ENCODE results near the gene PTPRM. TPM values are rescaled to one million over a fixed set of nuclear protein-coding genes. Genes with fewer than 3 reads are reported as not detected.

The PTPRM gene
- polyA plus RNA-seq, 1 donor from 2014 or later: 126 TPM

DNA sequence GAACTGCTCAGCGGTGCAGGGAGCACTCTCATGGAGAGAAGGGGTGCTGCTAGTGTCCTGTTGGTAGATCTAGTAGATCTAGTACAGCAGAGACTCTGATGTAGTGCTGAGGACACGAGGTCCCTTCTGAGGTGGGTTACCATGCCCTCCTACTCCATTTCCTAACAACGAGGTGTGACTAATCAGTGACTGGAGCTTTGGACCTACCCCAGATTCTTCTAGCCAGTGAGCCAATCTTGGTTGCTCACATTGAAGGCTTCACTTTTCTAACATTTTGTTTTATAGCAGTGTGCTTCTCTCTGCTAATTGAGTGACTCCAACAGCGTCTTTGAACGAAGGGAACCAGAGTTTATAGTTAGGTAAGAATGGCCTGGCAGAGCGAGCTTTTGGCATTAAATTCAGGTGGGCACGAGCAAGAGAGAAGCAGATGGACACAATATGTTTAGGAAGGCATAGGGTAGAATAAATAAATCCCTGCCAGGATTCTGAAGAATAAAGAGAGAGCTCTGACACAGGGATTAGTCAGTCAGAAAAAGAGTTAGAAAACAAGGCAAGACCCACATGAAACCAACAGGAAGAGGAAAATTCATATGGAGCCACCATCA, 736.1 kb downstream of the PTPRM start:
- no peaks in the 10 kb centered on the region for H3K27me3 ChIP-seq (ENCODE audit: insufficient read depth, low read depth, low read length)
- no peaks in the 10 kb centered on the region for H3K79me2 ChIP-seq (replicated peaks; ENCODE audit: insufficient read depth, low read length)
- H3K4me2 ChIP-seq (ENCODE audit: low read length): no peak overlapping the region
- no peak overlapping the region for H3K4me3 ChIP-seq (ENCODE audit: low read length)
- H3F3A ChIP-seq (ENCODE audit: insufficient read depth, low read length, poor library complexity, severe bottlenecking): no peaks in the 10 kb centered on the region
- H3K9me3 ChIP-seq (ENCODE audit: low read length): no peaks in the 10 kb centered on the region
- H4K20me1 ChIP-seq (ENCODE audit: insufficient read depth): no peaks in the 10 kb centered on the region
- H3K36me3 ChIP-seq (ENCODE audit: insufficient read depth, low read length): no peaks in the 10 kb centered on the region
- H2AFZ ChIP-seq (ENCODE audit: low read depth, low read length): no peak overlapping the region
- H3K9ac ChIP-seq (ENCODE audit: low read length): no peak overlapping the region
- TF ChIP-seq, protein P1, sequence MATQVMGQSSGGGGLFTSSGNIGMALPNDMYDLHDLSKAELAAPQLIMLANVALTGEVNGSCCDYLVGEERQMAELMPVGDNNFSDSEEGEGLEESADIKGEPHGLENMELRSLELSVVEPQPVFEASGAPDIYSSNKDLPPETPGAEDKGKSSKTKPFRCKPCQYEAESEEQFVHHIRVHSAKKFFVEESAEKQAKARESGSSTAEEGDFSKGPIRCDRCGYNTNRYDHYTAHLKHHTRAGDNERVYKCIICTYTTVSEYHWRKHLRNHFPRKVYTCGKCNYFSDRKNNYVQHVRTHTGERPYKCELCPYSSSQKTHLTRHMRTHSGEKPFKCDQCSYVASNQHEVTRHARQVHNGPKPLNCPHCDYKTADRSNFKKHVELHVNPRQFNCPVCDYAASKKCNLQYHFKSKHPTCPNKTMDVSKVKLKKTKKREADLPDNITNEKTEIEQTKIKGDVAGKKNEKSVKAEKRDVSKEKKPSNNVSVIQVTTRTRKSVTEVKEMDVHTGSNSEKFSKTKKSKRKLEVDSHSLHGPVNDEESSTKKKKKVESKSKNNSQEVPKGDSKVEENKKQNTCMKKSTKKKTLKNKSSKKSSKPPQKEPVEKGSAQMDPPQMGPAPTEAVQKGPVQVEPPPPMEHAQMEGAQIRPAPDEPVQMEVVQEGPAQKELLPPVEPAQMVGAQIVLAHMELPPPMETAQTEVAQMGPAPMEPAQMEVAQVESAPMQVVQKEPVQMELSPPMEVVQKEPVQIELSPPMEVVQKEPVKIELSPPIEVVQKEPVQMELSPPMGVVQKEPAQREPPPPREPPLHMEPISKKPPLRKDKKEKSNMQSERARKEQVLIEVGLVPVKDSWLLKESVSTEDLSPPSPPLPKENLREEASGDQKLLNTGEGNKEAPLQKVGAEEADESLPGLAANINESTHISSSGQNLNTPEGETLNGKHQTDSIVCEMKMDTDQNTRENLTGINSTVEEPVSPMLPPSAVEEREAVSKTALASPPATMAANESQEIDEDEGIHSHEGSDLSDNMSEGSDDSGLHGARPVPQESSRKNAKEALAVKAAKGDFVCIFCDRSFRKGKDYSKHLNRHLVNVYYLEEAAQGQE (IDR thresholded peaks at IDR 0.05; ENCODE audit: borderline replicate concordance): no peak
- TF ChIP-seq SMC3 (conservative IDR thresholded peaks at IDR 0.05; ENCODE audit: poor library complexity) (no peak), EP300 (conservative IDR thresholded peaks at IDR 0.05; ENCODE audit: poor library complexity, severe bottlenecking) (no peak), RAD21 (conservative IDR thresholded peaks at IDR 0.05) (no peak), EZH2 (IDR thresholded peaks at IDR 0.05; ENCODE audit: borderline replicate concordance, insufficient read depth, low read length, poor library complexity, severe bottlenecking) (no peak), POLR2AphosphoS5 (IDR thresholded peaks at IDR 0.05) (no peak), TAF1 (IDR thresholded peaks at IDR 0.05; ENCODE audit: low read depth) (no peak)
- TF ChIP-seq, protein P2, sequence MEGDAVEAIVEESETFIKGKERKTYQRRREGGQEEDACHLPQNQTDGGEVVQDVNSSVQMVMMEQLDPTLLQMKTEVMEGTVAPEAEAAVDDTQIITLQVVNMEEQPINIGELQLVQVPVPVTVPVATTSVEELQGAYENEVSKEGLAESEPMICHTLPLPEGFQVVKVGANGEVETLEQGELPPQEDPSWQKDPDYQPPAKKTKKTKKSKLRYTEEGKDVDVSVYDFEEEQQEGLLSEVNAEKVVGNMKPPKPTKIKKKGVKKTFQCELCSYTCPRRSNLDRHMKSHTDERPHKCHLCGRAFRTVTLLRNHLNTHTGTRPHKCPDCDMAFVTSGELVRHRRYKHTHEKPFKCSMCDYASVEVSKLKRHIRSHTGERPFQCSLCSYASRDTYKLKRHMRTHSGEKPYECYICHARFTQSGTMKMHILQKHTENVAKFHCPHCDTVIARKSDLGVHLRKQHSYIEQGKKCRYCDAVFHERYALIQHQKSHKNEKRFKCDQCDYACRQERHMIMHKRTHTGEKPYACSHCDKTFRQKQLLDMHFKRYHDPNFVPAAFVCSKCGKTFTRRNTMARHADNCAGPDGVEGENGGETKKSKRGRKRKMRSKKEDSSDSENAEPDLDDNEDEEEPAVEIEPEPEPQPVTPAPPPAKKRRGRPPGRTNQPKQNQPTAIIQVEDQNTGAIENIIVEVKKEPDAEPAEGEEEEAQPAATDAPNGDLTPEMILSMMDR (IDR thresholded peaks at IDR 0.05; ENCODE audit: poor library complexity, severe bottlenecking): no peak
- no peaks in the 10 kb centered on the region for H3K9me2 ChIP-seq (ENCODE audit: insufficient read depth, low read length)
- H3K27ac ChIP-seq (ENCODE audit: low read length): no peak overlapping the region

DNA sequence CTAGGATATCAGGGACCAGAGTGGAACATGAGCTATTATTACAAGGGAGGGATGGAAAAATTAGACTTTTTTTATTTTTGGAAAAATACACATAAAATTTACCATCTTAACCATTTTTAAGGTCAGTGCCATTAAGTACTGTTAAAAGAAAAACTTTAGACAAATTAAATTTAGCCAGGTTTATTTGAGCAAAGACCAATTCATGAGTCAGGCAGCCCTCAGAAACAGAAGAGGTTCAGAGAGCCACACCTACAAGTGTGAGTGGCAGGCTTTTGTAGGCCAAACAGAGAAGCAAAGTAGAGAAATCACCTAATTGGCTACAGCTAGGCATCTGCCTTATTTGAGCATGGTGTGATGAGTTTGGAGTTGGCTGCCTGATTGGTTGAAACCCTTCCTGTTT, 740.8 kb downstream of the PTPRM start:
- Histone ChIP-seq H3K9me2 (ENCODE audit: insufficient read depth, low read length) (no peaks in the 10 kb centered on the region), H3K4me3 (ENCODE audit: low read length) (no peak overlapping the region), H3K36me3 (ENCODE audit: insufficient read depth, low read length) (no peaks in the 10 kb centered on the region), H3K4me2 (ENCODE audit: low read length) (no peak overlapping the region), H4K20me1 (ENCODE audit: insufficient read depth) (no peaks in the 10 kb centered on the region), H3K27ac (ENCODE audit: low read length) (no peak overlapping the region), H2AFZ (ENCODE audit: low read depth, low read length) (no peak overlapping the region), H3K9me3 (ENCODE audit: low read length) (no peaks in the 10 kb centered on the region), H3K9ac (ENCODE audit: low read length) (no peak overlapping the region), H3K79me2 (replicated peaks; ENCODE audit: insufficient read depth, low read length) (no peaks in the 10 kb centered on the region), H3F3A (ENCODE audit: insufficient read depth, low read length, poor library complexity, severe bottlenecking) (no peaks in the 10 kb centered on the region), H3K27me3 (ENCODE audit: insufficient read depth, low read depth, low read length) (no peaks in the 10 kb centered on the region)
- TF ChIP-seq MXI1 (conservative IDR thresholded peaks at IDR 0.05; ENCODE audit: poor library complexity, severe bottlenecking) (no peak), RAD21 (conservative IDR thresholded peaks at IDR 0.05) (no peak), EP300 (conservative IDR thresholded peaks at IDR 0.05; ENCODE audit: poor library complexity, severe bottlenecking) (no peak), POLR2AphosphoS5 (IDR thresholded peaks at IDR 0.05) (no peak), TAF1 (IDR thresholded peaks at IDR 0.05; ENCODE audit: low read depth) (no peak), SMC3 (conservative IDR thresholded peaks at IDR 0.05; ENCODE audit: poor library complexity) (no peak), EZH2 (IDR thresholded peaks at IDR 0.05; ENCODE audit: borderline replicate concordance, insufficient read depth, low read length, poor library complexity, severe bottlenecking) (no peak)
- TF ChIP-seq, protein P2 (IDR thresholded peaks at IDR 0.05; ENCODE audit: poor library complexity, severe bottlenecking): no peak
- TF ChIP-seq, protein P1 (IDR thresholded peaks at IDR 0.05; ENCODE audit: borderline replicate concordance): no peak
